Hepatocyte (in vitro differentiated cells): ENCODE measurements around the gene FBN3.

Experiments
- EZH2phosphoT487 ChIP-seq: fragments of 200-600 bp; sonication (generic); IDR thresholded peaks from one replicate; pipeline ENCODE4 v1.6.1; 2018; ENCODE audit warnings: antibody characterized with exemption, mild to moderate bottlenecking, low read depth, moderate library complexity; ENCODE audit not compliant: unreplicated experiment, severe bottlenecking
- TF ChIP-seq, protein P1 (sequence below): fragments of 200-600 bp; sonication (generic); IDR thresholded peaks from 2 replicates; pipeline ENCODE4 v1.5.1; 2016; ENCODE audit warnings: antibody characterized with exemption, mild to moderate bottlenecking; ENCODE audit not compliant: poor library complexity

DNA sequence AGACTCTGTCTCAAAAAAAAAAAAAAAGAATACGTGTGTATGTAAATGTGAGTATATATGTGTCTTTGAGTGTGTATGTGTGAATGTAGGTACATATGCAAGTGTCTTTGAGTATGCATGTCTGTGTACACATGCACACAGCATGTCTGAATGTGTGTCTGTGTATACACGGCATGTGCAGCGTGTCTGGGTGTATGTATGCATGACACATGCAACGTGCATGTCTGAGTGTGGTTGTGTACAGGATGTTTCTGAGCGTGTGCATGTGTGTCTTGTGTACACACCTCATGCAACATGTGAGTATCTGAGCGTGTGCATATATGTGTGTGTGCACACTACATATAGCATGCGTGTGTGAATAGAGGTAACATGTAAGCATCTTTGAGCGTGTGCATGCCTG lies 20.8 kb downstream of the FBN3 start:
- no peak for TF ChIP-seq EZH2phosphoT487
- TF ChIP-seq, protein P1, sequence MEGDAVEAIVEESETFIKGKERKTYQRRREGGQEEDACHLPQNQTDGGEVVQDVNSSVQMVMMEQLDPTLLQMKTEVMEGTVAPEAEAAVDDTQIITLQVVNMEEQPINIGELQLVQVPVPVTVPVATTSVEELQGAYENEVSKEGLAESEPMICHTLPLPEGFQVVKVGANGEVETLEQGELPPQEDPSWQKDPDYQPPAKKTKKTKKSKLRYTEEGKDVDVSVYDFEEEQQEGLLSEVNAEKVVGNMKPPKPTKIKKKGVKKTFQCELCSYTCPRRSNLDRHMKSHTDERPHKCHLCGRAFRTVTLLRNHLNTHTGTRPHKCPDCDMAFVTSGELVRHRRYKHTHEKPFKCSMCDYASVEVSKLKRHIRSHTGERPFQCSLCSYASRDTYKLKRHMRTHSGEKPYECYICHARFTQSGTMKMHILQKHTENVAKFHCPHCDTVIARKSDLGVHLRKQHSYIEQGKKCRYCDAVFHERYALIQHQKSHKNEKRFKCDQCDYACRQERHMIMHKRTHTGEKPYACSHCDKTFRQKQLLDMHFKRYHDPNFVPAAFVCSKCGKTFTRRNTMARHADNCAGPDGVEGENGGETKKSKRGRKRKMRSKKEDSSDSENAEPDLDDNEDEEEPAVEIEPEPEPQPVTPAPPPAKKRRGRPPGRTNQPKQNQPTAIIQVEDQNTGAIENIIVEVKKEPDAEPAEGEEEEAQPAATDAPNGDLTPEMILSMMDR = no peak
